Activated CD4-positive, alpha-beta T cell treated with anti-CD3 and anti-CD28 coated beads, Interleukin-2, Interleukin-4, amounts not matched to agents 100 ng/mL and 50 ng/mL, durations not matched to agents 16 hours and 8 hours (primary cell): ENCODE results near the gene DLG1.
A peak's percentile ranks its signal among the peaks of the same experiment; 100 is the strongest.

Experiments
- DNase-seq: peaks from one replicate; pipeline ENCODE4 v3.0.0-alpha.2; 2020; ENCODE audit warnings: low spot score

The DLG1 gene

GRCh38 chr3:197014024-197014423 is 284.4 kb downstream of the DLG1 start:
- DNase-seq, result no peak

GRCh38 chr3:197012540-197012883 is 285.9 kb downstream of the DLG1 start:
- DNase-seq, result no peak

- DNase-seq, result no peak
These were observed 286.5 kb downstream of the DLG1 start for GRCh38 chr3:197011780-197012539.

GRCh38 chr3:197010556-197011351 is 287.7 kb downstream of the DLG1 start:
- no peak for DNase-seq

GRCh38 chr3:197009532-197010019 is 288.8 kb downstream of the DLG1 start:
- DNase-seq, result no peak

- DNase-seq, result no peak
These were observed 289.8 kb downstream of the DLG1 start for GRCh38 chr3:197008436-197009209.

- no peak for DNase-seq
These were observed 290.5 kb downstream of the DLG1 start for GRCh38 chr3:197007953-197008352.

- no peak for DNase-seq
These were observed 291.0 kb downstream of the DLG1 start for GRCh38 chr3:197007296-197007940.

GRCh38 chr3:197006860-197007259 is 291.6 kb downstream of the DLG1 start:
- no peak for DNase-seq

- no peak for DNase-seq
These were observed 292.0 kb downstream of the DLG1 start for GRCh38 chr3:197006446-197006845.

GRCh38 chr3:197003461-197004385 is 294.7 kb downstream of the DLG1 start:
- no peak for DNase-seq

- peak; percentile 71 for DNase-seq
These were observed 295.5 kb downstream of the DLG1 start for GRCh38 chr3:197002701-197003454.

- DNase-seq, result no peak
These were observed 296.3 kb downstream of the DLG1 start for GRCh38 chr3:197001972-197002700.

- DNase-seq, result no peak
These were observed 297.1 kb downstream of the DLG1 start for GRCh38 chr3:197001106-197001971.

- no peak for DNase-seq
These were observed 298.2 kb downstream of the DLG1 start for GRCh38 chr3:197000211-197000610.

- DNase-seq, result no peak
These were observed 299.2 kb downstream of the DLG1 start for GRCh38 chr3:196998966-196999760.

GRCh38 chr3:196997311-196997710 is 301.1 kb downstream of the DLG1 start:
- no peak for DNase-seq
